ENCODE data around the gene DNAH1.

GRCh38 chr3:52443268-52443610, 127.1 kb downstream of the DNAH1 start:
- no peak for TF ChIP-seq EZH2 (IDR thresholded peaks at IDR 0.05)
- no peak for TF ChIP-seq EZH2phosphoT487 (IDR thresholded peaks at IDR 0.05)

All from neural progenitor cell (in vitro differentiated cells).